MM.1S (cell line): Measurements from ENCODE around the gene NIFK.

Source experiments
- EZH2 ChIP-seq: fragments of 300-600 bp; sonication (generic); optimal IDR thresholded peaks from 2 replicates; pipeline ENCODE3; 2017; ENCODE audit warnings: low read depth, mild to moderate bottlenecking, antibody characterized with exemption, low read length, mixed read lengths
- TF ChIP-seq, protein P1 (sequence below): fragments of 300-600 bp; sonication (generic); IDR thresholded peaks from 2 replicates; pipeline ENCODE4 v1.5.1; 2016; ENCODE audit warnings: antibody characterized with exemption, low read length, mixed read lengths

- TF ChIP-seq, protein P1, sequence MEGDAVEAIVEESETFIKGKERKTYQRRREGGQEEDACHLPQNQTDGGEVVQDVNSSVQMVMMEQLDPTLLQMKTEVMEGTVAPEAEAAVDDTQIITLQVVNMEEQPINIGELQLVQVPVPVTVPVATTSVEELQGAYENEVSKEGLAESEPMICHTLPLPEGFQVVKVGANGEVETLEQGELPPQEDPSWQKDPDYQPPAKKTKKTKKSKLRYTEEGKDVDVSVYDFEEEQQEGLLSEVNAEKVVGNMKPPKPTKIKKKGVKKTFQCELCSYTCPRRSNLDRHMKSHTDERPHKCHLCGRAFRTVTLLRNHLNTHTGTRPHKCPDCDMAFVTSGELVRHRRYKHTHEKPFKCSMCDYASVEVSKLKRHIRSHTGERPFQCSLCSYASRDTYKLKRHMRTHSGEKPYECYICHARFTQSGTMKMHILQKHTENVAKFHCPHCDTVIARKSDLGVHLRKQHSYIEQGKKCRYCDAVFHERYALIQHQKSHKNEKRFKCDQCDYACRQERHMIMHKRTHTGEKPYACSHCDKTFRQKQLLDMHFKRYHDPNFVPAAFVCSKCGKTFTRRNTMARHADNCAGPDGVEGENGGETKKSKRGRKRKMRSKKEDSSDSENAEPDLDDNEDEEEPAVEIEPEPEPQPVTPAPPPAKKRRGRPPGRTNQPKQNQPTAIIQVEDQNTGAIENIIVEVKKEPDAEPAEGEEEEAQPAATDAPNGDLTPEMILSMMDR = no peak
- TF ChIP-seq EZH2 = no peak
Observed at GRCh38 chr2:121705390-121705789, 31.3 kb downstream of the NIFK start.
